ENCODE data around the gene SUB1. TPM values are rescaled to one million over a fixed set of nuclear protein-coding genes. Genes with fewer than 3 reads are reported as not detected.

Gene SUB1
- polyA plus RNA-seq, 1 of the 3 experiments (the other 2 are of a cell fraction), result 50.8 TPM

GRCh38 chr5:32642276-32643002 lies 57.1 kb downstream of the SUB1 start:
- H3F3A ChIP-seq (replicated peaks; ENCODE audit: insufficient read depth), result no peaks in the 10 kb centered on the region
- peak overlapping the region in 1 of 2 experiments; percentile 12; a peak in 1 of 4 replicates for H3K27ac ChIP-seq (ENCODE audit: low read depth in 2 of 2, low read length in 1 of 2)
- peak overlapping the region; percentile 21 for H3K4me2 ChIP-seq
- H3K36me3 ChIP-seq (replicated peaks in 1 of 2; ENCODE audit: control insufficient read depth in 1 of 2, insufficient read depth in 2 of 2, low read length in 1 of 2), result no peaks in the 10 kb centered on the region
- DNase-seq, result no peak
- WGBS (ENCODE audit: low lambda C conversion rate), result 60% methylated on average over 2 of the region's 2 CpGs
- no peaks in the 10 kb centered on the region for H3K9me3 ChIP-seq
- ChIA-PET CTCF (no interaction called here), POLR2A (no interaction called here)
- H4K20me1 ChIP-seq (ENCODE audit: insufficient read depth), result no peaks in the 10 kb centered on the region
- TF ChIP-seq TCF12 (IDR thresholded peaks at IDR 0.05) (no peak), USF1 (IDR thresholded peaks at IDR 0.05; ENCODE audit: borderline replicate concordance, low read depth) (0 out of 2 replicates have a peak, but pooled peaks have one; percentile 29)
- H3K4me3 ChIP-seq (ENCODE audit: low read depth in 2 of 2, low read length in 1 of 2), result no peak overlapping the region
- H3K27me3 ChIP-seq (ENCODE audit: insufficient read depth), result no peaks in the 10 kb centered on the region
- no peaks in the 10 kb centered on the region for H3K9me2 ChIP-seq
- no peak overlapping the region for H3K9ac ChIP-seq
- no peaks in the 10 kb centered on the region for H3K79me2 ChIP-seq (ENCODE audit: insufficient read depth)
- no peaks in the 10 kb centered on the region; a peak in 1 of 4 replicates for H3K4me1 ChIP-seq (ENCODE audit: control insufficient read depth in 1 of 2, insufficient read depth in 2 of 2, low read depth in 1 of 2, low read length in 1 of 2)
- peak overlapping the region; percentile 69 for H2AFZ ChIP-seq (ENCODE audit: low read depth)

- no peaks in the 10 kb centered on the region for H3K27me3 ChIP-seq (ENCODE audit: insufficient read depth)
- ChIA-PET POLR2A (no interaction called here), CTCF (no interaction called here)
- H3K9me3 ChIP-seq, result no peaks in the 10 kb centered on the region
- 65% methylated on average over 5 of the region's 5 CpGs for WGBS (ENCODE audit: low lambda C conversion rate)
- no peak overlapping the region for H3K9ac ChIP-seq
- no peaks in the 10 kb centered on the region for H3K9me2 ChIP-seq
- no peaks in the 10 kb centered on the region for H4K20me1 ChIP-seq (ENCODE audit: insufficient read depth)
- DNase-seq, result no peak
- no peaks in the 10 kb centered on the region for H3F3A ChIP-seq (replicated peaks; ENCODE audit: insufficient read depth)
- no peak overlapping the region for H3K4me2 ChIP-seq
- H3K79me2 ChIP-seq (ENCODE audit: insufficient read depth), result no peaks in the 10 kb centered on the region
- no peak overlapping the region for H3K27ac ChIP-seq (ENCODE audit: low read depth in 2 of 2, low read length in 1 of 2)
- H3K4me3 ChIP-seq (ENCODE audit: low read depth in 2 of 2, low read length in 1 of 2), result no peak overlapping the region
- no peaks in the 10 kb centered on the region for H3K36me3 ChIP-seq (replicated peaks in 1 of 2; ENCODE audit: control insufficient read depth in 1 of 2, insufficient read depth in 2 of 2, low read length in 1 of 2)
- no peaks in the 10 kb centered on the region; a peak in 1 of 4 replicates for H3K4me1 ChIP-seq (ENCODE audit: control insufficient read depth in 1 of 2, insufficient read depth in 2 of 2, low read depth in 1 of 2, low read length in 1 of 2)
- H2AFZ ChIP-seq (ENCODE audit: low read depth), result no peak overlapping the region
- TF ChIP-seq RAD21 (IDR thresholded peaks at IDR 0.05; ENCODE audit: low read length), result no peak
- no peak for TF ChIP-seq CTCF (IDR thresholded peaks at IDR 0.05)
- TF ChIP-seq RXRA (IDR thresholded peaks at IDR 0.05; ENCODE audit: borderline replicate concordance, low read depth), result no peak
- no peak for TF ChIP-seq MAX (IDR thresholded peaks at IDR 0.05; ENCODE audit: low read depth)
Observed at GRCh38 chr5:32645246-32645645, 59.9 kb downstream of the SUB1 start.
